Activated CD8-positive, alpha-beta memory T cell treated with anti-CD3 and anti-CD28 coated beads, Interleukin-2, amount 10 ng/mL, durations not matched to agents 7 days and 5 days (primary cell): ENCODE measurements around the gene LRRC45. TPM values are rescaled to one million over a fixed set of nuclear protein-coding genes. Genes with fewer than 3 reads are reported as not detected.
A peak's percentile ranks its signal among the peaks of the same experiment; 100 is the strongest.

Experiments used
- ATAC-seq: fragments of 150-1000 bp; cut with Tn5 transposase; one replicate; pipeline ENCODE4 v1.10.0; 2021; ENCODE audit warnings: moderate library complexity
- CTCF ChIA-PET: fragments of 350-600 bp; sonication (Branson Sonifier 250); formaldehyde crosslinking; loops from one replicate; lab custom pipeline; 2021; ENCODE audit warnings: antibody characterized with exemption; lab: Charles Lee
- DNase-seq: peaks from one replicate; pipeline ENCODE4 v3.0.0-alpha.2; 2020
- H3K27ac Mint-ChIP-seq: one replicate; pipeline ENCODE4 v1.8.0; 2021; ENCODE audit warnings: mild to moderate bottlenecking, mixed read lengths
- H3K27me3 Mint-ChIP-seq: one replicate; pipeline ENCODE4 v1.8.0; 2021; ENCODE audit warnings: mixed read lengths
- H3K36me3 Mint-ChIP-seq: one replicate; pipeline ENCODE4 v1.8.0; 2021; ENCODE audit warnings: mild to moderate bottlenecking, mixed read lengths
- H3K4me1 Mint-ChIP-seq: one replicate; pipeline ENCODE4 v1.8.0; 2021; ENCODE audit warnings: mixed read lengths
- H3K4me3 Mint-ChIP-seq: one replicate; pipeline ENCODE4 v1.8.0; 2021; ENCODE audit warnings: mild to moderate bottlenecking, moderate library complexity, mixed read lengths
- H3K9me3 Mint-ChIP-seq: one replicate; pipeline ENCODE4 v1.8.0; 2022; ENCODE audit warnings: low read depth, mixed read lengths
- total RNA-seq, 2 experiments: library from RNA; stranded (reverse); gene quantifications; one replicate each; pipeline ENCODE4 v1.2.3, GENCODE V29; 2021

The LRRC45 gene
- total RNA-seq, 2 experiments from 2014 or later = 45.4 to 61.6 TPM

- CTCF ChIA-PET = no interaction called here
- no peak overlapping the region for H3K27ac Mint-ChIP-seq
These were observed 38.2 kb downstream of the LRRC45 start for GRCh38 chr17:82061047-82061925.

GRCh38 chr17:82062076-82062983 is 39.2 kb downstream of the LRRC45 start:
- H3K27ac Mint-ChIP-seq = no peak overlapping the region

More at GRCh38 chr17:82061047-82061925, 38.2 kb downstream of the LRRC45 start:
- DNase-seq (no peak), ATAC-seq (no peak)
- peaks cover 10% of the 10 kb centered on the region for H3K4me1 Mint-ChIP-seq
- H3K36me3 Mint-ChIP-seq = no peaks in the 10 kb centered on the region
- no peaks in the 10 kb centered on the region for H3K9me3 Mint-ChIP-seq
- no peak overlapping the region for H3K4me3 Mint-ChIP-seq
- no peaks in the 10 kb centered on the region for H3K27me3 Mint-ChIP-seq

GRCh38 chr17:82062984-82063368 is 39.9 kb downstream of the LRRC45 start:
- DNase-seq (no peak), ATAC-seq (no peak)
- peaks cover 13% of the 10 kb centered on the region for H3K4me1 Mint-ChIP-seq
- H3K27ac Mint-ChIP-seq = no peak overlapping the region
- CTCF ChIA-PET = no interaction called here
- no peaks in the 10 kb centered on the region for H3K36me3 Mint-ChIP-seq
- no peak overlapping the region for H3K4me3 Mint-ChIP-seq
- H3K27me3 Mint-ChIP-seq = no peaks in the 10 kb centered on the region
- H3K9me3 Mint-ChIP-seq = no peaks in the 10 kb centered on the region

More at GRCh38 chr17:82062076-82062983, 39.2 kb downstream of the LRRC45 start:
- ATAC-seq = no peak
- H3K36me3 Mint-ChIP-seq = no peaks in the 10 kb centered on the region
- H3K9me3 Mint-ChIP-seq = no peaks in the 10 kb centered on the region
- H3K4me3 Mint-ChIP-seq = no peak overlapping the region
- CTCF ChIA-PET = no interaction called here
- no peaks in the 10 kb centered on the region for H3K27me3 Mint-ChIP-seq
- H3K4me1 Mint-ChIP-seq = peaks cover 13% of the 10 kb centered on the region
- DNase-seq = no peak

DNA sequence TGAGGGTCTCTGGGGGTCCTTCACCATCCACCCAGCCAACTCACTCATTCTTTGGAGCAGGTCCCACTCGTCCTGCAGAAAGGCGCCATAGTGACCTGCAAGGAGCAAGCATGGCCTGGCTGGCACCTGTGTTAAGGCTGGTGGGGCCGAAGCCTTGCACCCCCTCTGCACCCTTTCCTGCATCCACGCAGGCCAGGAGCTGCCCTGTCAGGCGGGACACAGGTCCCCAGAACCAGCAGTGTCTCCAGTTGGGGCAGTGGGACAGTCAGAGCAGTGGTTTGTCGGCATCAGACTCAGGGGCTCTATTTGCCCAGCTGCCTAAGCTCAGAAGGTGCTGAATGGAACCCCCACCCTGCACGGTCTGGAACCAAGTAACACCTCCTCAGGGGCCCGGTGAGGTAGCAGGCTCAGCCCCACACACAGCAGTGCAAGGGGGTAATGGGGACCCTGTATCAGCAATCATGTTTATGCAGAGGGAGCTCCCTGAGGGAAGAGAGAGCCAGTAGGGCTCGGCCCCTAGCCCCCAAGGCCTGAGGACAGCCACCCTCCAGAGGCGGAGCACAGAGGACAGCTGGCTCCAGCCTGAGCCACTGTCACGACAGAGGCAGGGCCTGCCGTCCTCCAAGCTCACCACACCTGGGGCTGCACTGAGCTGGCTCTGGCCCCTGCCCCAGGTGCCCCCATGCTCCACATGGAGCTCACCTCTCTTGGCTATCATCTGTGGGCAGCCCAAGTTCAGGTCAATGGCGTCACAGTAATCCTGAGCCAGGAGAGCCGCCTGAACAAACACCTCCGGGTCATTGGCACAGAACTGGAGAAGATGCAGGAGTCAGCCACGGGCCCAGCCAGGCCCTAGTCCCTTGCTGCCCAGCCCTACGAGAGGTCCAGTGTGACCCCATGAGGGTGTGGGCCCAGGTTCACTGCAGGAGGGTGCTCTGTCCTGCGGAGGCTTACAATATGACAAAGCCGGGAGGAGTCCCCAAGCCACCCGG is 40.6 kb downstream of the LRRC45 start:
- H3K27me3 Mint-ChIP-seq = no peaks in the 10 kb centered on the region

DNA sequence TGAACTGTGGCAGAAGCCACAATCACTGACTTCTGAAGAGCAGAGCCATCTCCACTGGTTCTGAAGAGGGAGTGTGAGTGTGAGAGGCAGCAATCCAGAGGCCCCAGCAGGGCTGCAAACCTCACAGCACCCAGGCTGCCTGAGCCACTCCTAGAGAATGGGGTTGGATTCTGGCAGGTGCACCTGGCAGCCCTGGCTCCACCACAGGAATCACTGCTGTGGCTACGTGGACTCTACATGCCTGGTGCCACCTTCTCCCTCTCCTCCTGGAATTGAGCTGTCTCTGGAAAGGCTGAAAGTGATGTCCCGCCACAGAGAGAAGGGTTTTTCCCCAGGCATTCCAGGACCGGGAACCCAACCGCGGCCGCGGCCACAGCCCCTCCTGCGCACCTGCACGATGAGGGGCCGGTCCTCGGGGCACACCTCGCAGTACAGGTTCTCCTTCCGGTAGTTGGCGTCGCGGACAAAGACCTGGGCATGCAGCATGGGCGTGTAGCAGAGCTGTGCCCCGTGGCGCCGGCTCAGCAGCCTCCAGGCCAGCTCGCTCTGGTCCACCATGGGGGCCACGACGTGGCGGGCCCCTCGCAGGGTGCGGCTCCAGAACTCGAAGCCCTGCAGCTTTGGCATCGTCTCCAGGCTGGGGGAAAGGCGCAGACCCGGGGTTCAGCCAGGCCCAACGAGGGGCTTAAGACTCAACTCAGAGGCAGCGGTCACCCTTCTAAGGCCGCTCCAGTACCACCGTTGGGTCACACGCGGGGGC is 41.5 kb downstream of the LRRC45 start:
- CTCF ChIA-PET = interaction anchor here (0.8 to 1.7 kb wide), 4 partner anchors 12 to 105 kb away, joined by 3 to 4 read pairs (median 4); no protein-coding TSS in a partner anchor
- no peaks in the 10 kb centered on the region for H3K36me3 Mint-ChIP-seq
- ATAC-seq (no peak), DNase-seq (no peak)
- peak overlapping the region; percentile 67 for H3K4me3 Mint-ChIP-seq
- H3K27ac Mint-ChIP-seq = peak overlapping the region; percentile 64
- H3K4me1 Mint-ChIP-seq = peaks cover 13% of the 10 kb centered on the region
- H3K9me3 Mint-ChIP-seq = no peaks in the 10 kb centered on the region
- H3K27me3 Mint-ChIP-seq = no peaks in the 10 kb centered on the region

More for the DNA sequence above, 40.6 kb downstream of the LRRC45 start:
- DNase-seq (no peak), ATAC-seq (no peak)
- peaks cover 13% of the 10 kb centered on the region for H3K4me1 Mint-ChIP-seq
- H3K9me3 Mint-ChIP-seq = no peaks in the 10 kb centered on the region
- H3K4me3 Mint-ChIP-seq = peak overlapping the region; percentile 67
- H3K36me3 Mint-ChIP-seq = no peaks in the 10 kb centered on the region
- peak overlapping the region; percentile 64 for H3K27ac Mint-ChIP-seq
- CTCF ChIA-PET = interaction anchor here (1.6 kb wide), 1 partner anchor 49 kb away, joined by 4 read pairs; no protein-coding TSS in a partner anchor

- Mint-ChIP-seq H3K4me1 (peaks cover 13% of the 10 kb centered on the region), H3K27ac (peak overlapping the region; percentile 28), H3K27me3 (no peaks in the 10 kb centered on the region), H3K4me3 (peak overlapping the region; percentile 67), H3K9me3 (no peaks in the 10 kb centered on the region), H3K36me3 (no peaks in the 10 kb centered on the region)
- CTCF ChIA-PET = interaction anchor here (0.8 to 2.0 kb wide), 5 partner anchors 12 to 106 kb away, joined by 3 to 7 read pairs (median 4); no protein-coding TSS in a partner anchor
- ATAC-seq (peak; percentile 54), DNase-seq (no peak)
These were observed 42.1 kb downstream of the LRRC45 start for GRCh38 chr17:82065193-82065637.

DNA sequence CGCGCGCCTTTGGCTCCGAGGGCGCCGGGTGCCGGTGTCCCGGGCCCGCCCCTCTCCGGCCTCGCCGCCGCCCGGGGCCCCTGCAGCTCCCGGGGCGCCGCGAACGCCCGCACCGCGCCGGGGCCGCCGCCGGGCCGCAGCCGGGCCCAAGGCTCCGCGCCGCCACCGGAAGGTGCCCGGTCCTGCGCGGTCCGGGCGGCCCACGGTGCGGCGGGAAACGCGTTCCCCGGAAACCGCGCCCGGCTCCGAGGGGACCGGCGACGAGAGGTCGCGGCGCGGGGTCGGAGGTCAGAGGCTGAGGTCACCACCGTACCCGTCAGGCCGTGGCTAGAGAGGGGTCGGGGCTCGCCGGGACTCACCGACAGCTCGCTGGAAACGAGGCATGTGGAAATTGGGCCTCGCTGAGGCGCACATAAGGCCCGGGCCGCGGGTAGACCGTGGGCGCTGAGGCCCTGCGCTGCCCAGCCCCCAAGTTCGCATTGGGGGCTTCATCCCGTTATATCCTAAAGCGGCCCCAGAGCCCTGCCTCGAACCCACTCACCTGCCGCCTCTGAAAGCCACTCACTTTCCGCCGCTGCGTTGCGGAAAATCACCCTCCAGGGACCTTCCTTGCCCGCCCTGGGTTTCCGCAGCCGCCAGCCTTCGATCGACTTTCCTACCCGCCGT is 42.7 kb downstream of the LRRC45 start, which contains the start of gene DUS1L:
DUS1L (minus strand) TSS at position 167 of the 666 bp plus-strand sequence. CDS start 745 bp downstream, outside the sequence.
- Mint-ChIP-seq H3K9me3 (no peaks in the 10 kb centered on the region), H3K27me3 (no peaks in the 10 kb centered on the region), H3K4me1 (peaks cover 13% of the 10 kb centered on the region), H3K27ac (peak within 1 kb of the TSS; percentile 81), H3K36me3 (no peaks in the 10 kb centered on the region), H3K4me3 (peak within 1 kb of the TSS; percentile 81)
- CTCF ChIA-PET = interaction anchor here (0.8 to 2.0 kb wide), 8 partner anchors 15 to 106 kb away, joined by 3 to 7 read pairs (median 4); partner anchors contain the start of gene DCXR
- peak; percentile 89 for ATAC-seq
- peak; percentile 74 for DNase-seq

DNA sequence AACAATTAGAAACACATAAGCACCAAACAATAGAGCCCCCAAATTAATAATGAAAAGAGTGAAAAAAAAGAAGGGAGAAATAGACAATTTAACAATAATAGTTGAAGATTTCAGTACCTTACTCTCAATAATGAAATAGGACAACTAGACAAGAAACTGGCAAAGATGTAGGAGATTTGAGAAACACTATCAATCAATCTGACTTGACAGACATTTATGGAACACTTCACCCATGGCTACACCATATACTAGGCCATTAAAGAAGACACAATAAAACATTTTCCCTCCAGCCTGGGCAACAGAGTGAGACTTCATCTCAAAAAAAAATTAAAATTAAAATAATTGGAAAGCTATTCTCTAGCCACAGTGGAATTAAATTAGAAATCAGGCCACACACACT is 47.5 kb downstream of the LRRC45 start:
- H3K4me3 Mint-ChIP-seq = no peak overlapping the region
- DNase-seq (no peak), ATAC-seq (no peak)
- H3K9me3 Mint-ChIP-seq = no peaks in the 10 kb centered on the region
- peaks cover 5% of the 10 kb centered on the region for H3K4me1 Mint-ChIP-seq
- H3K36me3 Mint-ChIP-seq = no peaks in the 10 kb centered on the region
- no peak overlapping the region for H3K27ac Mint-ChIP-seq
- peaks cover 7% of the 10 kb centered on the region for H3K27me3 Mint-ChIP-seq
- CTCF ChIA-PET = interaction anchor here (0.7 to 1.3 kb wide), 4 partner anchors 40 to 519 kb away, joined by 3 to 4 read pairs (median 4); no protein-coding TSS in a partner anchor

DNA sequence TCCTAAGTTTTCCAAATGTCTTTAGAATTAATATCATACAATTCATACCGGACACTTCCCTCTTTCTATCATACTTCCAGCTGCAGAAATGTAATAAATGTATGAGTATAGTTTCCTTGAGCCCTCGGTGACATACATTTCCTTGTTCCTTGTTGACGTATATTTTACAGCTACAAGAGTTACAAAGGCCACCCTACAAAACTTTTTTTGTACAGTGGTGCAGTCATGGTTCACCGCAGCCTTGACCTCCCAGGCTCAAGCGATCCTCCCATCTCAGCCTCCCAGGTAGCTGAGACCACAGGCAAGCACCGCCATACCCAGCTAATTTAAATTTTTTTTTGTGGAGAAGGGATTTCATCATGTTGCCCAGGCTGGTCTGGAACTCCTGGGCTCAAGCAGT is 49.7 kb downstream of the LRRC45 start:
- Mint-ChIP-seq H3K27me3 (peaks cover 7% of the 10 kb centered on the region), H3K4me1 (no peaks in the 10 kb centered on the region), H3K9me3 (no peaks in the 10 kb centered on the region), H3K27ac (no peak overlapping the region), H3K36me3 (no peaks in the 10 kb centered on the region), H3K4me3 (no peak overlapping the region)
- ATAC-seq (no peak), DNase-seq (no peak)
- CTCF ChIA-PET = interaction anchor here (0.9 to 1.7 kb wide), 2 partner anchors 36 to 146 kb away, joined by 3 to 5 read pairs; partner anchors contain the start of gene DCXR

- Mint-ChIP-seq H3K27ac (no peak overlapping the region), H3K4me1 (no peaks in the 10 kb centered on the region), H3K36me3 (peaks cover 3% of the 10 kb centered on the region), H3K9me3 (no peaks in the 10 kb centered on the region), H3K27me3 (peaks cover 7% of the 10 kb centered on the region), H3K4me3 (no peak overlapping the region)
- CTCF ChIA-PET = interaction anchor here (0.9 to 1.7 kb wide), 2 partner anchors 36 to 147 kb away, joined by 3 to 5 read pairs; partner anchors contain the start of gene DCXR
- DNase-seq (no peak), ATAC-seq (no peak)
These were observed 50.3 kb downstream of the LRRC45 start for GRCh38 chr17:82073446-82073845.
